ENCODE measurements around the gene NXN.
"Not testable (repeated sequence)": the region's sequence is repeated elsewhere in the genome, so short reads cannot be mapped to it uniquely, and the experiment has no call there.

NXN gene

GRCh38 chr17:978103-979093 lies 1.2 kb downstream of the NXN start:
- no peak for DNase-seq

DNA sequence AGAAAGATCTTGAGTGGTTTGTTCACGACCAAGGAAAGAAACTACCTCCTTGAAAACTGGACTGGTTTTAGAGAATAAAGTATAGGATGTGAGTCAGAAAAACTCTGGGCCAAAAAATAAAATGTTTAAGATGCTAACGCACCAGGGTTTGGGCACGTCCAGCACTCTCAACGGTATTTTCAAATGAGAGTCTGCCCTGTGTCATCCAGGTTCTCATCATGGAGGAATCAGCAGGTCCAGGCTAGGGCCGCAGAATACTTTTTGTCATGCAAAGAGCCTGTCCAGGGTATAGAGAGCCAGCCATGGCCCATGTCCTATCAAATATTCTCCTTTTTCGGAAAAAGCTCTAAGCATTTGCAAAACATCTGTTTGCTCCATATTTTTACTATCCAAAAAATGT lies 2.4 kb downstream of the NXN start:
- DNase-seq, result no peak

DNA sequence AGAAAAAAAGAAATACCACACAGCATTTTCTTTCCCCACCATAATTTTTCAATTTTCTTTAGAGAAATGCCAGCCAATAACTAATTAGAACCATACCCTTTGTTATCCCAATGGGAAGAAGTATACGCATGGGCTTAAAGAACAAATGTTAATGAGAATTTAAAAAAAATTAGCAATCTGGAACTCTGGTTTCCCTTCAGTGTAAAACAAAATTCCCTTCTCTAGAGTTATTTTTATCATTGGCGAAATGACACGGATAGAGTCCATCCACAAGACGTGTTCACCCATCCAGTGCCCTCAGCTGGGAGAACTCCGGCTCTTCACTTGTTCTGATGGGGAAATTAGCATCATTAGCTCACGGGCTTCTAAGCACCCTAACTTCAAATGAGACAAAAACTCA lies 3.3 kb downstream of the NXN start:
- no peak for DNase-seq

- DNase-seq, result no peak
Measured at GRCh38 chr17:975371-975915, 4.1 kb downstream of the NXN start.

- not testable (repeated sequence) for DNase-seq
Measured at GRCh38 chr17:974778-975177, 4.8 kb downstream of the NXN start.

DNA sequence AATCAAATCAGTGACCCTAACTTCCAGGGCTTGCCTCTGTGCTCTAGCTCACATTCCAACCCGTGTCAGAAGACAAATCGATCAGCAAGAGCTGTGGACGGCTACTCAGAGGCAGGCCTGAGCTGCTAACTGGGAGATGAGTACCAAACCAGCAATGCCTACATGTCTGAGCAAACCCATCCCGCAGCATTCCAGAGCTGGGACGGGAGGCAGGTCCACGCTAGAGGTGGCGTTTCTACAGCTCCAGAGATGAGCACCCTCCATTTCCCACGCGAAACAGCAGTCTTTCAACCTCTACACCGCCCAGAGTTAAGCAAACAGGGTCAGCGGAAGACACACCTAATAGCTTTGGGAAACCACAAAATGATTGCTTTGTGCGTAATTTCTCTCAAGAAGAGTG lies 6.5 kb downstream of the NXN start:
- DNase-seq, result no peak

- DNase-seq, result not testable (repeated sequence)
Measured at GRCh38 chr17:971861-972260, 7.7 kb downstream of the NXN start.

DNA sequence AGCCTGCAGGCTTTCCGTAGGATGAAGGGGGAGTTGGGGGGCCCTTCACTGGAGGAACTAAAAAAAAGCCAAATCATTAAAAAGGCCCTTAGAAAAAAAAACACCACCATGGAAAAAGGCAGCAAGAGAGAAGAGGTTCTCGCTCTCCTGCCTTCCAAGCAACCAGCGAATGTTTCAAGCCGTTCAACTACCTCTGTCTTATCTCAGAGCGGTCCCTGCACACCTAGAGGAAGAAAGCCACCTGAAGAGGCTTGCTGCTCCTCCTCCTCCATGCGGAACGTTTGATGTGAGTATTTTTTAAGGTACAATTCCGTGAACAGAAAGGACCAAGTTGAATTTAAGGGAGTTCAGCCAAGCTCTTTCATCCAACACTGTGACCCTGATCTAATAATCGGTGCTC lies 9.2 kb downstream of the NXN start:
- no peak for DNase-seq

DNA sequence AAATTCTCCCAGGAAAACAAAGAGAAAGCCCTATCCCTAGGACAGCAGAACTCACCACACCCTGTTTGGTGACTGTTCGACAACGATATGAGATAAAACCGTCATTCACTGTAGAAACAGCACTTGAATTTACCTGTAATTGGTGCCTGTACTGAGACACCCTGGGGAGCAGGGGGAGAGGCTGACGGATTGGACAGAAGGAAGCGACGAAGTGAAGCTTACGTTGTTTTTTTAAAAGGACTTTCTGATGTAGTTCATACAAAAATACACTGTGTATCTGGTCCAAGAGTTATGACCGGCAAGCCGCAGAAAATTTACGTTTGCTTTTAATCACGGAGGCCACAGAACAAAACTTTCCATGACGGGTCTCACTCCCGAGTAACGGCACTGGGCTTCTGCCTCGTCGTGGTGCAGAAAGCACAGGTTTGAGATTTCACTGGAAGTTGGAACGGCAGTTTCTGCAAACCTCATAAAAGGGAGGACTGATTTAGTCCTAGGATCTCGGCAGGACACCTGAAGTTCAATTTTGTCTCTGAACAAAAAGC lies 9.7 kb downstream of the NXN start:
- no peak for DNase-seq

- DNase-seq, result no peak
Measured at GRCh38 chr17:968812-969730, 10.5 kb downstream of the NXN start.

DNA sequence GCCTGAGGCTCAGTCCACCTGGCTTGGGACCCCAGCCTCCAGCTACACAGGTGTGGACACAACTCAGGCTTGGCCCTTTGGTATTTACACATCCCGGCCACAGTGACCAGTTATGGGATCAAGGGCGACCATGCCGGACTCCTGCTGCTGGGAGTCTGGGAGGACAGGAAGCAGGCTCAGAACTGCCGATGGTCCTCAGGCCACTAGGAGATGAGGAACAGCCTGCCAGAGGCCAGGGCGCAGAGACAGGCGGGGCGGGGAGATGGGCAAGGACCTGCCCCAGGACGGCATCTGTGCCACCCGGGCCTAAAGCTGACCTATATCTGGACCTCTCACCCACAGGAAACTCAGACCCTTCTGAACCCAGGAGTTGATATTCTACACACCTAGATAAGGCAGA lies 12.5 kb downstream of the NXN start:
- no peak for DNase-seq

DNA sequence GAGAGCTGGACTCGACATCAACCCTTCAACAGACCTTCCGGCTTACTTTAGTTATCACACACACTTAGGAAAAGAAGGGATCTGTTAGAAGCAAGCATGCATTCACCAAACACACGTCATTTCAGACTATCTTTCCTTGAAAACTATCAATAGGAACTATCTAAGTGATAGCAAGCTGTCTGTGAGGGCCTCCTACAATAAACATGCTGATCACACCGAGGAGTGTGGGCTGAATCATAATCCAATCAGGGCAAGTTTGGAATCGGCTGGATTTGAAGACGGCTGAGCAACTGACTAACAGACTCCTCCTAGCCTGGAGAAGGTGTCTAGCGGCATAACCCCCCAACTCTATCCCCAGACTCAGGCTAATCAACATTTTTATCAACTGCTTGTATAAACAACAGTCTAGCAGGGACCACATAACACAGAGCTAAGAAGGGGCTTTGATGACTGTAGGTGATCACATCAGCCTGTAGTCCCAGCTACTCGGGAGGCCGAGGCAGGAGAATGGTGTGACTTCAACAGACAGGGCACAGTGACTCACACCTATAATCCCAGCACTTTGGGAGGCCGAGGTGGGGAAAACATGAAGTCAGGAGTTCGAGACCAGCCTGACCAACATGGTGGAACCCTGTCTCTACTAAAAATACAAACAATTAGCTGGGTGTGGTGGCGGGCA lies 14.1 kb downstream of the NXN start:
- DNase-seq, result no peak

- no peak for DNase-seq
Measured at GRCh38 chr17:964876-965275, 14.7 kb downstream of the NXN start.

GRCh38 chr17:962670-963069 lies 16.9 kb downstream of the NXN start:
- no peak for DNase-seq

DNA sequence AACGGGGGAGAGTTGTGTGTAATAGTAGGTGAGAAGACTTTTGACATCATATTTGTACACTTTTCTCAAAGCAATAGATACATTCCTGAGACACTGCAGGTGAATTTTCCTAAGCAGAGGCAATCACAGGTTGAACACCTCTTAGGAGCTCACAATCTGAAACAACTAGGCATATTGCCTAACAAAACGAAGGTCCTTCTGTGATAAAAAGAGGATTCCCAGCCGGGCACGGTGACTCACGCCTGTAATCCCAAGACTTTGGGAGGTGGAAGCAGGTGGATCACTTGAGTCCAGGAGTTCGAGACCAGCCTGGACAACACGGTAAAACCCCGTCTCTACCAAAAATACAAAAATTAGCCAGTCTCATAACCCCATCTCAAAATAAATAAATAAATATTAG lies 17.4 kb downstream of the NXN start:
- no peak for DNase-seq

DNA sequence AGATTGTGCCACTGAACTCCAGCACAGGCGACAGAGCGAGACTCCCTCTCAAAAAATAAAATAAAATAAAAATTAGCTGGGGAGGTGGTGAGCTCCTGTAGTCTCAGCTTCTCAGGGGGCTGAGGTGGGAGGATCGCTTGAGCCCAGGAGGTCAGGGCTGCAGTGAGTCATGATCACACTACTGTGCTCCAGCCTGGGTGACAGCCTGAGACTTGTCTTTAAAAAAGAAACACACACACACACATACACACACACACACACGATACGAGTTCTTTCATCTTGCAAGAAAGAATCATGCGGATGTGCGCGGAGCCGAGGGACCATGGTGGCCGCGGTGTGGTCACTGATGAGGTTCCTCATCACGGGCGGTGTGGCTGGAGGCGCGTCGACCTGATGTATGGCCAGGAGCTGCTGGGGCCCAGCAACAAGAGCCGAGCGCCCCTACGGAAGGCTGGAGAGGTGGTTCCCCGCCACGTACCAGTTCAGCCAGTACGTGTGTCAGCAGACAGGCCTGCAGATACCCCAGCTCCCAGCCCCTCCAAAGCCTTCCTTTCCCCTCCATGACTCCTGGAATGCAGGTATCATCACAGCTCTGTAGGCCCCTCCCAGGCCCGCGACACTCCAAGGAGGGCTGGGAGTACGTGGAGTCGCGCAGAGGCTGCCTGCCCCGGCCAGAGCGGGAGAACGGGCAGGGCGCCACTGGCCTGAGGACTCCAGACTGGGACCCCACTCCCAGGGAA lies 20.7 kb downstream of the NXN start:
- DNase-seq, result no peak

DNA sequence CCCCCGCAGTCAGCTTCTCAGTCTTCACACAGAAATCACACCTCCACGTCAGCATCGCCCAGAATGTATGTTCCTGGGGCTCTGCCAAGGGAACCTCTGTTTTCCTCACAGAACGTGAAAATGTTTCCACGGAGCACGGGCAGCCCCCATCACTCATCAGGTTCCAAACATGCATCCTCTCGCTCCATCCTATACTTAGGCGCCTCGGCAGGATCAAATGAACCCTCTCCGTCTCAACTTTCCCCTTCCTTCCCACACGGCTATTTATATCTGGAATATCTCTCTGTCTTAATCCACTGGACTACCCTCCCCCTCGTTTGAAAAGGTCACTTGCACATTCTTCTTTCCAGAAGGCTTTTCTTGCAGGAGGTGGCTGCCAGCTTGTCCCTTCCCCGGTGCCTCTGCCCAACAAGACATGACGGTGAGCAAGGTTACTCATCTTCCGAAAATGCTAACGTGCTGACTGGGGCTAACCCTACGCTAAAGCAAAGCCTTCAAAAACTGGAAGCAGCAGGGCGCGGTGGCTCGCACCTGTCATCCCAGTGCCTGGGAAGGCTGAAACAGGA lies 21.6 kb downstream of the NXN start:
- no peak for DNase-seq

DNA sequence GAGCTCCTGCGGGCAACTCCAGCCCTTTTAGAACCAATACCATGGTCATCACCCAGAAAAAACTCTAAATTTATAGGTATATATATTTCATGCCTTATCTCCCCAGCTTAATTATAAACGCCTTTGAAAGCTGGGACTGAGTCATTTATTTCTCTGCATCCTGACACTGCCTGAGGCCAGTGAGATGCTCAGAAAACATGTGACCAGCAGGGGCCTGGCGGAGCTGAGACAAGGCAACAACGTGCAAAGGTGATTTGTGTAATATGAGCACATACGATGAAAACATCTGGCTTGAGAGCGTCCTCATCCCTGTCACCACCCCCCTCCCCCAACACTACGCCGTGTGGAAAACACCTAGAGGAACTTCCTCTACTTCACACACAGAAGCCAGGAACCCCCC lies 22.7 kb downstream of the NXN start:
- DNase-seq, result no peak

DNA sequence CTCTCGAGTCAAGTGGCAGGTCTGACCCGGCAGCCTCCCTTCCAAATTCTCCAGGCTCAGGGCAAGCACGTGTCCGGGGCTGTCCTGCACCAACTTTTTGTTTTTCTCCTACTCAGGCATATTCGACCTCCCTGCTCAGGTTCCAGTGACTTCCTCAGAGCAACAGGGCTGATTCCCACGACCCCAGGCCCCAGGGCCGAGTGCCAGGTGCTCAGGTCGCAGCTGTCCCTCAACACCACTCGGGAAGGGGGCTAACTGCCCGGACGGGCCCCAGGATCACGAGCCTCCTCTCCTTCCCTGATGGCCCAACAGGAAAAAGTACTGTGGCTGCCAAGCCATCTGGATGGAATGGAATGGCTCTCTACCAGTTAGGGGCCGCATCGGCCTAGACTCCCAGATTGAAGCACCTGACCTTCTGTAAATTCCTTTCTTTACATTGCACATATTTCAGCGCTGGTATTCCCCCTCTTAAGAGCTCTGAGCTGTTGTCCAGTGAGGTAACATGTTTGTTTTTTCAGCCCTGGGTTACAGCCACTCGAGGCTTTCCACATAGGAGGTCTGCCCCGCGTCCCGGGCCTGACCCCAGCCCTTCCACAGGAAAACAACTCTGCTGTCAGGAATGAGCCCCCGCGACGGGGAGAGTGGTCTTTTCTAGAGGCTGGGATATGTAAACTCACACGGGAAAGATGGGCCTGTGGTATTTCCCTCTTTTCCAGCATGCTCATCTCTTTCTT lies 25.0 kb downstream of the NXN start:
- no peak for DNase-seq

GRCh38 chr17:953767-954166 lies 25.8 kb downstream of the NXN start:
- no peak for DNase-seq

GRCh38 chr17:952592-952991 lies 27.0 kb downstream of the NXN start:
- not testable (repeated sequence) for DNase-seq

Data from COR-L47 (cell line).